ENCODE data around the gene MYO15B.

MYO15B gene

DNA sequence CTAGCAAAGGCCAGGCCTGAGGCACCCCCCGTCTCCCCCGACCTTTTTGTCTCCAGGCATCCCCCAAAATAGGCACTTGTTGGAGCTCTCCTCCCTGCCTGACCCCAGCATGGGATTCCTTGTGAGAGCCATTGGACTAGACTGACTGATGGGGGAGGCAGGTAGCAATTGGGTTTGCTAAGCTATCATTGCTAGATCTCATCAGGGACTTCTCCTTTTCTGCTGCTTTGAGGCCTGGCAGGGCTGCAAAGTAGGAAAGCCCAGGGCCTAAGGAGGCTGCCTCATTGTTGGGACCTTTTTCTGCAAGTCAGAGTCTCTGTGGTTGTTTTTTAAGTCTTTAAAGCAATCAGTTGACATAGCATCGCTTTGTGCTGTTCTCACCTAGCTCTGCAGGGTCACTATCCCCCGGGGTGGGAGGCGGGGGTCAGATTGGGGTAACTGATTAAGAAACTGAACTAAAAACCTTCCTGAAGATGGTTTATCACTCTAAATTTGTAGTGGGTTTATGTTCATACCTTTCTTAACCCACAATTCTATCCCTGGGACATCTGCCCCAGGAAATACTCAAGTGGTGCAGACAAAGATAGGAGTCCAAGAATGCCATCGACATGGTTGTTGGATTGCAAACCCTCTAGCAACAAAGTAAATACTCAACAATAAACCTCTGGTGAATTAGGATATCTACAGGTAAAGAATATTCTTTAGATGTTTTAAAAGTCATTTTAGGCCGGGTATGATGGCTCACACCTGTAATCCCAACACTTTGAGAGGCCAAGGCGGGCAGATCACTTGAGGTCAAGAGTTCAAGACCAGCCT is 34.1 kb upstream of the MYO15B start:
- TF ChIP-seq EZH2 (IDR thresholded peaks at IDR 0.05; ENCODE audit: borderline replicate concordance, low read depth, low read length, severe bottlenecking) = no peak
- TF ChIP-seq, protein P1, sequence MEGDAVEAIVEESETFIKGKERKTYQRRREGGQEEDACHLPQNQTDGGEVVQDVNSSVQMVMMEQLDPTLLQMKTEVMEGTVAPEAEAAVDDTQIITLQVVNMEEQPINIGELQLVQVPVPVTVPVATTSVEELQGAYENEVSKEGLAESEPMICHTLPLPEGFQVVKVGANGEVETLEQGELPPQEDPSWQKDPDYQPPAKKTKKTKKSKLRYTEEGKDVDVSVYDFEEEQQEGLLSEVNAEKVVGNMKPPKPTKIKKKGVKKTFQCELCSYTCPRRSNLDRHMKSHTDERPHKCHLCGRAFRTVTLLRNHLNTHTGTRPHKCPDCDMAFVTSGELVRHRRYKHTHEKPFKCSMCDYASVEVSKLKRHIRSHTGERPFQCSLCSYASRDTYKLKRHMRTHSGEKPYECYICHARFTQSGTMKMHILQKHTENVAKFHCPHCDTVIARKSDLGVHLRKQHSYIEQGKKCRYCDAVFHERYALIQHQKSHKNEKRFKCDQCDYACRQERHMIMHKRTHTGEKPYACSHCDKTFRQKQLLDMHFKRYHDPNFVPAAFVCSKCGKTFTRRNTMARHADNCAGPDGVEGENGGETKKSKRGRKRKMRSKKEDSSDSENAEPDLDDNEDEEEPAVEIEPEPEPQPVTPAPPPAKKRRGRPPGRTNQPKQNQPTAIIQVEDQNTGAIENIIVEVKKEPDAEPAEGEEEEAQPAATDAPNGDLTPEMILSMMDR (IDR thresholded peaks at IDR 0.05; ENCODE audit: borderline replicate concordance, extremely low read depth, low read length, poor library complexity, severe bottlenecking) = no peak
- H3K4me3 ChIP-seq (ENCODE audit: low read depth in 1 of 2, low read length in 2 of 2) = no peak overlapping the region
- ATAC-seq (ENCODE audit: insufficient read depth, low read depth) (no peak), DNase-seq (no peak)
- H3K79me2 ChIP-seq (ENCODE audit: insufficient read depth, low read length) = no peaks in the 10 kb centered on the region
- no peaks in the 10 kb centered on the region for H3K9me3 ChIP-seq (ENCODE audit: insufficient read depth, low read length, severe bottlenecking)
- no peak overlapping the region for H3K4me2 ChIP-seq (ENCODE audit: insufficient read depth, low read length)
- H3K27ac ChIP-seq (ENCODE audit: low read length) = no peak overlapping the region
- H3K9ac ChIP-seq (ENCODE audit: low read depth, low read length) = no peak overlapping the region
- no peaks in the 10 kb centered on the region for H3K4me1 ChIP-seq (ENCODE audit: insufficient read depth, low read length)
- H2AFZ ChIP-seq (ENCODE audit: low read depth, low read length) = no peak overlapping the region
- H3K27me3 ChIP-seq (ENCODE audit: insufficient read depth, low read length, poor library complexity) = no peaks in the 10 kb centered on the region
- H3K36me3 ChIP-seq (ENCODE audit: insufficient read depth, low read length) = no peaks in the 10 kb centered on the region
- no peaks in the 10 kb centered on the region for H4K20me1 ChIP-seq (ENCODE audit: insufficient read depth, low read length)

- H3K4me3 ChIP-seq (ENCODE audit: low read depth in 1 of 2, low read length in 2 of 2) = no peak overlapping the region
- no peaks in the 10 kb centered on the region for H3K4me1 ChIP-seq (ENCODE audit: insufficient read depth, low read length)
- no peak overlapping the region for H3K4me2 ChIP-seq (ENCODE audit: insufficient read depth, low read length)
- no peak overlapping the region for H3K9ac ChIP-seq (ENCODE audit: low read depth, low read length)
- no peak for DNase-seq
- H3K9me3 ChIP-seq (ENCODE audit: insufficient read depth, low read length, severe bottlenecking) = no peaks in the 10 kb centered on the region
- H3K79me2 ChIP-seq (ENCODE audit: insufficient read depth, low read length) = no peaks in the 10 kb centered on the region
- H3K36me3 ChIP-seq (ENCODE audit: insufficient read depth, low read length) = no peaks in the 10 kb centered on the region
- ATAC-seq (ENCODE audit: insufficient read depth, low read depth) = no peak
- no peaks in the 10 kb centered on the region for H4K20me1 ChIP-seq (ENCODE audit: insufficient read depth, low read length)
- no peak overlapping the region for H3K27ac ChIP-seq (ENCODE audit: low read length)
- no peak overlapping the region for H2AFZ ChIP-seq (ENCODE audit: low read depth, low read length)
- TF ChIP-seq, protein P1 (IDR thresholded peaks at IDR 0.05; ENCODE audit: borderline replicate concordance, extremely low read depth, low read length, poor library complexity, severe bottlenecking) = no peak
- TF ChIP-seq EZH2 (IDR thresholded peaks at IDR 0.05; ENCODE audit: borderline replicate concordance, low read depth, low read length, severe bottlenecking) = no peak
- no peaks in the 10 kb centered on the region for H3K27me3 ChIP-seq (ENCODE audit: insufficient read depth, low read length, poor library complexity)
Observed at GRCh38 chr17:75555679-75556153, 31.9 kb upstream of the MYO15B start.

- no peak for TF ChIP-seq EZH2 (IDR thresholded peaks at IDR 0.05; ENCODE audit: borderline replicate concordance, low read depth, low read length, severe bottlenecking)
- TF ChIP-seq, protein P1 (IDR thresholded peaks at IDR 0.05; ENCODE audit: borderline replicate concordance, extremely low read depth, low read length, poor library complexity, severe bottlenecking) = no peak
- Histone ChIP-seq H2AFZ (ENCODE audit: low read depth, low read length) (no peak overlapping the region), H3K9me3 (ENCODE audit: insufficient read depth, low read length, severe bottlenecking) (no peaks in the 10 kb centered on the region), H3K79me2 (ENCODE audit: insufficient read depth, low read length) (no peaks in the 10 kb centered on the region), H4K20me1 (ENCODE audit: insufficient read depth, low read length) (no peaks in the 10 kb centered on the region), H3K9ac (ENCODE audit: low read depth, low read length) (no peak overlapping the region), H3K4me2 (ENCODE audit: insufficient read depth, low read length) (no peak overlapping the region), H3K4me3 (ENCODE audit: low read depth in 1 of 2, low read length in 2 of 2) (no peak overlapping the region), H3K36me3 (ENCODE audit: insufficient read depth, low read length) (no peaks in the 10 kb centered on the region), H3K27me3 (ENCODE audit: insufficient read depth, low read length, poor library complexity) (no peaks in the 10 kb centered on the region), H3K4me1 (ENCODE audit: insufficient read depth, low read length) (no peaks in the 10 kb centered on the region), H3K27ac (ENCODE audit: low read length) (no peak overlapping the region)
- DNase-seq (no peak), ATAC-seq (ENCODE audit: insufficient read depth, low read depth) (no peak)
Observed at GRCh38 chr17:75557075-75557851, 30.3 kb upstream of the MYO15B start.
